Liver (tissue), 9 donors: ENCODE data around the gene STK36. TPM values are rescaled to one million over a fixed set of nuclear protein-coding genes. Genes with fewer than 3 reads are reported as not detected.
A peak's percentile ranks its signal among the peaks of the same experiment; 100 is the strongest.

Experiments
- DNase-seq: peaks from one replicate; pipeline ENCODE4 v3.0.0-alpha.2; 2017; ENCODE audit warnings: low spot score
- H3K27ac ChIP-seq, 2 donors: one replicate each; pipeline ENCODE4 v1.7.0; 2013; ENCODE audit warnings: inconsistent platforms in 2 of 2, low read length in 2 of 2, control low read depth in 1 of 2, low read depth in 1 of 2, mild to moderate bottlenecking in 1 of 2
- H3K27me3 ChIP-seq, 4 donors: one replicate each; pipeline versions ENCODE4 v1.6.1 to v1.7.0; 2013; ENCODE audit warnings: low read length in 3 of 4, inconsistent platforms in 1 of 4, mild to moderate bottlenecking in 1 of 4, moderate library complexity in 1 of 4; ENCODE audit not compliant: control insufficient read depth in 4 of 4, insufficient read depth in 4 of 4
- H3K36me3 ChIP-seq, 4 donors: one replicate each; pipeline versions ENCODE4 v1.6.1 to v1.7.0; 2013; ENCODE audit warnings: low read length in 3 of 4, mild to moderate bottlenecking in 3 of 4, low read depth in 1 of 4, moderate library complexity in 1 of 4; ENCODE audit not compliant: control insufficient read depth in 4 of 4, insufficient read depth in 3 of 4
- H3K4me1 ChIP-seq, 4 donors: one replicate each; pipeline versions ENCODE4 v1.6.1 to v1.7.0; 2013; ENCODE audit warnings: low read length in 3 of 4, mild to moderate bottlenecking in 3 of 4, moderate library complexity in 1 of 4; ENCODE audit not compliant: control insufficient read depth in 4 of 4, insufficient read depth in 4 of 4
- H3K4me3 ChIP-seq, 3 donors: one replicate each; pipeline versions ENCODE4 v1.6.1 to v1.7.0; 2013; ENCODE audit warnings: low read length in 3 of 3, control low read depth in 1 of 3, low read depth in 1 of 3, mild to moderate bottlenecking in 1 of 3
- H3K9ac ChIP-seq, 2 donors: one replicate each; pipeline ENCODE4 v1.7.0; 2013; ENCODE audit warnings: low read length in 2 of 2, mild to moderate bottlenecking in 2 of 2, moderate library complexity in 2 of 2, control low read depth in 1 of 2, low read depth in 1 of 2
- H3K9me3 ChIP-seq, 4 donors: one replicate each; pipeline versions ENCODE4 v1.6.1 to v1.7.0; 2013; ENCODE audit warnings: low read length in 3 of 4; ENCODE audit not compliant: control insufficient read depth in 4 of 4
- CTCF ChIP-seq: fragments of 150-350 bp; IDR thresholded peaks from 2 replicates; pipeline ENCODE4 v1.5.1; 2017; ENCODE audit warnings: improper control_type of control experiment, low read depth, low read length; ENCODE audit not compliant: missing input control
- EGR1 ChIP-seq, 2 donors: IDR thresholded peaks; 2 replicates each; pipeline ENCODE4 v1.6.1; 2016 to 2018; ENCODE audit warnings: antibody characterized with exemption in 2 of 2, low read depth in 2 of 2
- FOXA1 ChIP-seq: IDR thresholded peaks from 2 replicates; pipeline ENCODE4 v1.6.1; 2016; ENCODE audit warnings: antibody characterized with exemption
- FOXA2 ChIP-seq: IDR thresholded peaks from 2 replicates; pipeline ENCODE4 v1.6.1; 2016; ENCODE audit warnings: antibody characterized with exemption
- GABPA ChIP-seq, 2 donors: IDR thresholded peaks in 1 of 2; conservative IDR thresholded peaks in 1 of 2; 2 replicates each; pipeline ENCODE4 v1.6.1; 2016; ENCODE audit warnings: antibody characterized with exemption in 2 of 2, mild to moderate bottlenecking in 1 of 2, moderate library complexity in 1 of 2
- HNF4A ChIP-seq, 2 donors: conservative IDR thresholded peaks; 2 replicates each; pipeline ENCODE4 v1.6.1; 2016; ENCODE audit warnings: antibody characterized with exemption in 2 of 2, mild to moderate bottlenecking in 2 of 2
- HNF4G ChIP-seq: IDR thresholded peaks from 2 replicates; pipeline ENCODE4 v1.6.1; 2016; ENCODE audit warnings: antibody characterized with exemption
- JUND ChIP-seq, 2 donors: IDR thresholded peaks; 2 replicates each; pipeline ENCODE4 v1.6.1; 2016; ENCODE audit warnings: antibody characterized with exemption in 2 of 2
- MAX ChIP-seq: IDR thresholded peaks from 2 replicates; pipeline ENCODE4 v1.6.1; 2016; ENCODE audit warnings: antibody characterized with exemption
- NR2F2 ChIP-seq: IDR thresholded peaks from 2 replicates; pipeline ENCODE4 v1.6.1; 2016; ENCODE audit warnings: antibody characterized with exemption
- RAD21 ChIP-seq, 2 donors: IDR thresholded peaks; 2 replicates each; pipeline ENCODE4 v1.6.1; 2016; ENCODE audit warnings: antibody characterized with exemption in 2 of 2, mild to moderate bottlenecking in 2 of 2
- REST ChIP-seq: IDR thresholded peaks from 2 replicates; pipeline ENCODE4 v1.6.1; 2016; ENCODE audit warnings: antibody characterized with exemption, mild to moderate bottlenecking
- SP1 ChIP-seq: IDR thresholded peaks from 2 replicates; pipeline ENCODE4 v1.6.1; 2018; ENCODE audit warnings: antibody characterized with exemption, mild to moderate bottlenecking
- TAF1 ChIP-seq: conservative IDR thresholded peaks from 2 replicates; pipeline ENCODE4 v1.6.1; 2016; ENCODE audit warnings: antibody characterized with exemption, mild to moderate bottlenecking
- YY1 ChIP-seq: IDR thresholded peaks from 2 replicates; pipeline ENCODE4 v1.6.1; 2016; ENCODE audit warnings: antibody characterized with exemption, mild to moderate bottlenecking
- ZBTB33 ChIP-seq: IDR thresholded peaks from 2 replicates; pipeline ENCODE4 v1.6.1; 2016; ENCODE audit warnings: antibody characterized with exemption
- WGBS: extraction: QIAGEN DNeasy Blood & Tissue Kit; methylation state at CpG from one replicate; pipeline ENCODE4 v1.1.7; 2013; 5-methylcytosine and 5-hydroxymethylcytosine counted together
- polyA plus RNA-seq, 2 donors: library from polyadenylated mRNA; stranded (reverse) in 1 of 2; unstranded in 1 of 2; fragments of 200-250 nt in 1 of 2; fragments of >200 nt in 1 of 2; fragmentation: Nextera tagmentation in 1 of 2; extraction: Ambion mirVana in 1 of 2; gene quantifications; one replicate each; pipeline versions ENCODE4 v1.2.1 to v1.2.3, GENCODE V29; 2013 to 2015
- total RNA-seq, 2 donors: library from RNA; depleted of rRNA; stranded (reverse); fragments of >200 nt; gene quantifications; one replicate each; pipeline ENCODE4 v1.2.3, GENCODE V29; 2014
- donor health status: healthy.
- donor health status: healthy.
- donor health status: healthy.
- donor health status: healthy.
- donor health status: healthy.

STK36 gene
- total and polyA plus RNA-seq, 4 donors: 5.1 to 17.2 (median 7.0) TPM

GRCh38 chr2:218727502-218728165 is 55.7 kb downstream of the STK36 start:
- DNase-seq: no peak
- no peaks in the 10 kb centered on the region for H3K27me3 ChIP-seq
- peaks cover 0 to 4% (median under 1%) of the 10 kb centered on the region in 4 donors for H3K9me3 ChIP-seq
- TF ChIP-seq NR2F2 (no peak), HNF4A (conservative IDR thresholded peaks at IDR 0.05) (no peak), YY1 (no peak), RAD21 (IDR thresholded peaks at IDR 0.05) (peak; percentile 78 to 87), CTCF (peak; percentile 73), ZBTB33 (no peak), HNF4G (no peak), REST (no peak)
- H3K4me1 ChIP-seq: peaks cover 0 to 12% (median 8%) of the 10 kb centered on the region in 4 donors
- no peak overlapping the region for H3K4me3 ChIP-seq
- no peak overlapping the region for H3K9ac ChIP-seq
- whole genome bisulfite sequencing: 94% methylated on average over 6 of the region's 6 CpGs
- H3K27ac ChIP-seq: no peak overlapping the region
- no peaks in the 10 kb centered on the region for H3K36me3 ChIP-seq

GRCh38 chr2:218729640-218730039 is 57.8 kb downstream of the STK36 start:
- peaks cover 0 to 4% (median under 1%) of the 10 kb centered on the region in 4 donors for H3K9me3 ChIP-seq
- no peak overlapping the region for H3K9ac ChIP-seq
- H3K36me3 ChIP-seq: no peaks in the 10 kb centered on the region
- H3K27me3 ChIP-seq: no peaks in the 10 kb centered on the region
- H3K27ac ChIP-seq: no peak overlapping the region
- H3K4me3 ChIP-seq: no peak overlapping the region
- WGBS: 96% methylated on average over 3 of the region's 3 CpGs
- H3K4me1 ChIP-seq: peaks cover 4 to 32% (median 17%) of the 10 kb centered on the region in 4 donors
- no peak for DNase-seq
- TF ChIP-seq CTCF: no peak
- no peak for TF ChIP-seq FOXA1
- no peak for TF ChIP-seq EGR1 (IDR thresholded peaks at IDR 0.05; ENCODE audit: low read depth in 2 of 2)
- TF ChIP-seq HNF4A (conservative IDR thresholded peaks at IDR 0.05): no peak
- TF ChIP-seq JUND (IDR thresholded peaks at IDR 0.05): no peak
- TF ChIP-seq SP1: no peak
- no peak for TF ChIP-seq YY1
- no peak for TF ChIP-seq HNF4G
- TF ChIP-seq REST: no peak
- no peak for TF ChIP-seq TAF1
- TF ChIP-seq MAX: no peak
- no peak for TF ChIP-seq GABPA (IDR thresholded peaks at IDR 0.05 in 1 of 2, conservative IDR thresholded peaks at IDR 0.05 in 1 of 2)
- no peak for TF ChIP-seq FOXA2
